Type B pancreatic cell (in vitro differentiated cells): ENCODE data around the gene TBCK. TPM values are rescaled to one million over a fixed set of nuclear protein-coding genes. Genes with fewer than 3 reads are reported as not detected.

ENCODE experiments used
- DNase-seq: peaks from one replicate; pipeline ENCODE4 v3.0.0; 2021; ENCODE audit warnings: mixed read lengths; ENCODE audit not compliant: unreplicated experiment; ENCODE audit errors: extremely low spot score
- H3K27ac Mint-ChIP-seq: 2 replicates; pipeline ENCODE4 v1.8.0; 2021; ENCODE audit warnings: mild to moderate bottlenecking, mixed read lengths
- H3K27me3 Mint-ChIP-seq: 2 replicates; pipeline ENCODE4 v1.8.0; 2021; ENCODE audit warnings: mixed read lengths
- H3K36me3 Mint-ChIP-seq: 2 replicates; pipeline ENCODE4 v1.8.0; 2021; ENCODE audit warnings: mixed read lengths
- H3K4me1 Mint-ChIP-seq: one replicate; pipeline ENCODE4 v1.8.0; 2021; ENCODE audit warnings: mixed read lengths; ENCODE audit not compliant: unreplicated experiment
- H3K4me3 Mint-ChIP-seq: 2 replicates; pipeline ENCODE4 v1.8.0; 2021; ENCODE audit warnings: mild to moderate bottlenecking, mixed read lengths
- H3K9me3 Mint-ChIP-seq: 2 replicates; pipeline ENCODE4 v1.8.0; 2021; ENCODE audit warnings: mixed read lengths
- total RNA-seq: library from RNA; stranded (reverse); gene quantifications from 2 replicates; pipeline ENCODE4 v1.2.1, GENCODE V29; 2021; ENCODE audit warnings: low replicate concordance
- TF ChIP-seq, protein P1 (sequence below): fragments of 200-600 bp; sonication (generic); conservative IDR thresholded peaks from 2 replicates; pipeline ENCODE4 v1.5.0; 2021; ENCODE audit warnings: antibody characterized with exemption, mild to moderate bottlenecking

The TBCK gene
- total RNA-seq, 1 donor from 2014 or later: 59.8 TPM

GRCh38 chr4:106315476-106315967 is 487 bp downstream of the TBCK start:
- DNase-seq: no peak
- TF ChIP-seq, protein P1, sequence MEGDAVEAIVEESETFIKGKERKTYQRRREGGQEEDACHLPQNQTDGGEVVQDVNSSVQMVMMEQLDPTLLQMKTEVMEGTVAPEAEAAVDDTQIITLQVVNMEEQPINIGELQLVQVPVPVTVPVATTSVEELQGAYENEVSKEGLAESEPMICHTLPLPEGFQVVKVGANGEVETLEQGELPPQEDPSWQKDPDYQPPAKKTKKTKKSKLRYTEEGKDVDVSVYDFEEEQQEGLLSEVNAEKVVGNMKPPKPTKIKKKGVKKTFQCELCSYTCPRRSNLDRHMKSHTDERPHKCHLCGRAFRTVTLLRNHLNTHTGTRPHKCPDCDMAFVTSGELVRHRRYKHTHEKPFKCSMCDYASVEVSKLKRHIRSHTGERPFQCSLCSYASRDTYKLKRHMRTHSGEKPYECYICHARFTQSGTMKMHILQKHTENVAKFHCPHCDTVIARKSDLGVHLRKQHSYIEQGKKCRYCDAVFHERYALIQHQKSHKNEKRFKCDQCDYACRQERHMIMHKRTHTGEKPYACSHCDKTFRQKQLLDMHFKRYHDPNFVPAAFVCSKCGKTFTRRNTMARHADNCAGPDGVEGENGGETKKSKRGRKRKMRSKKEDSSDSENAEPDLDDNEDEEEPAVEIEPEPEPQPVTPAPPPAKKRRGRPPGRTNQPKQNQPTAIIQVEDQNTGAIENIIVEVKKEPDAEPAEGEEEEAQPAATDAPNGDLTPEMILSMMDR: no peak

DNA sequence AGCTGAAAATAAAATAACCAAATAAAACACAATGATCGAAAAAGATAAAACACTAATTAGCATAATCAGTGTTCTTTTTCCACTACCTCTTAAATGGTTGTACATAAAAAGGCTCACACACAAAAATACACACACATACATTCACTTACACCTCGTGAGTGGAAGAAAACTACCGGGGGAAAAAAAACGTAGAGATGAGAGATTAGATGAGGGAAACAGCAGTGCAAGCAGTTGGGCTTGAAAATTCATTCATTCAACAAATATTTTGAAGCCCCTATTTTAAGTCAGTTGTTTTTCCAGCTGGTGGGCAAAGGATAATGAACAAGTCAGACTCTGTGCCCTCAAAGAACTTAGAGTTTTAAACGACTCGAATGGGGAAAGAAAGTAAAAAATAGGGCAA is 1.0 kb downstream of the TBCK start:
- DNase-seq: no peak

More at GRCh38 chr4:106315476-106315967, 487 bp downstream of the TBCK start:
- no peak overlapping the region for H3K4me3 Mint-ChIP-seq
- no peak overlapping the region for H3K27ac Mint-ChIP-seq
- H3K27me3 Mint-ChIP-seq: no peaks in the 10 kb centered on the region
- peaks cover 5% of the 10 kb centered on the region for H3K36me3 Mint-ChIP-seq
- H3K9me3 Mint-ChIP-seq: no peaks in the 10 kb centered on the region
- peaks cover 24% of the 10 kb centered on the region for H3K4me1 Mint-ChIP-seq

GRCh38 chr4:106312997-106313522 is 2.9 kb downstream of the TBCK start:
- TF ChIP-seq, protein P1: no peak
- peak overlapping the region; percentile 18 for H3K4me3 Mint-ChIP-seq
- peaks cover 6% of the 10 kb centered on the region for H3K36me3 Mint-ChIP-seq
- H3K4me1 Mint-ChIP-seq: peaks cover 19% of the 10 kb centered on the region
- no peaks in the 10 kb centered on the region for H3K27me3 Mint-ChIP-seq
- no peak overlapping the region for H3K27ac Mint-ChIP-seq
- no peaks in the 10 kb centered on the region for H3K9me3 Mint-ChIP-seq
- DNase-seq: no peak

More for the DNA sequence above, 1.0 kb downstream of the TBCK start:
- Mint-ChIP-seq H3K4me3 (no peak overlapping the region), H3K27ac (no peak overlapping the region), H3K9me3 (no peaks in the 10 kb centered on the region), H3K4me1 (peaks cover 24% of the 10 kb centered on the region), H3K36me3 (no peaks in the 10 kb centered on the region), H3K27me3 (no peaks in the 10 kb centered on the region)
- TF ChIP-seq, protein P1: no peak

- TF ChIP-seq, protein P1: no peak
- Mint-ChIP-seq H3K27ac (no peak overlapping the region), H3K27me3 (no peaks in the 10 kb centered on the region), H3K4me3 (peak overlapping the region; percentile 65), H3K4me1 (peaks cover 19% of the 10 kb centered on the region), H3K36me3 (peaks cover 6% of the 10 kb centered on the region), H3K9me3 (no peaks in the 10 kb centered on the region)
- DNase-seq: no peak
Observed at GRCh38 chr4:106312377-106312776, 3.6 kb downstream of the TBCK start.

GRCh38 chr4:106306561-106306960 is 9.4 kb downstream of the TBCK start:
- TF ChIP-seq, protein P1: no peak
- peaks cover 29% of the 10 kb centered on the region for H3K36me3 Mint-ChIP-seq
- DNase-seq: no peak
- peaks cover 10% of the 10 kb centered on the region for H3K4me1 Mint-ChIP-seq
- H3K27ac Mint-ChIP-seq: no peak overlapping the region
- no peaks in the 10 kb centered on the region for H3K9me3 Mint-ChIP-seq
- no peaks in the 10 kb centered on the region for H3K27me3 Mint-ChIP-seq
- no peak overlapping the region for H3K4me3 Mint-ChIP-seq
